Measurements from ENCODE around the gene CRYBA2.

DNA sequence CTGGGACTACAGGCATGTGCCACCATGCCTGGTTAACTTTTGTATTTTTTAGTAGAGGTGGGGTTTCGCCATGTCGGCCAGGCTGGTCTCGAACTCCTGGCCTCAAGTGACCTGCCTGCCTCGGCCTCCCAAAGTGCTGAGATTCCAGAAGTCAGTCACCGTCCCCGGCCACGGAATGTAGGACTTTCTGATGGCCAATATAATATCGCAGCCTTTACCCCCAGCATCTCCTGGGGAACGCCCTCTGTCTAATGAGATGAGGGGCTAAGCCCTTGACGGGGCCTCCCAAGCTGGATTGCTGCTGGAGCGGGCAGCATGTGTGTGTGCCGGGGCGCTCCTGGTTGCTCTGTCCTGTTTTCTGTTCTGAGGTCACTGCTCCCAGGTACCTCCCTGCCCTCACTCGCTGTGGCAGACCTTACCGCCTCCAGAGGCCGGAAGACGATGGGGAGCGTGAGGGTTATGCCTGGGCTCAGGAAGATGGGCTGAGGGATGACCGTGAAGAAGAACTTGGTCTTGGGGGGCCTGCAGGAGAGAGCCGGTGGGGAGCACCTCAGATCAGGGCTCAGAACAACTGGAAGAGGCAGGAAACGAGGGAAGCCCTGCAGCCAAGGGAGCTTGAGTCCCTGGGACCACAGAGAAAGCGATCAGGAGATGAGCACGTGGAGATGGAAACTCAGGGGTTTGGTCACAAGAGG is 39.0 kb upstream of the CRYBA2 start:
- TF ChIP-seq, protein P1, sequence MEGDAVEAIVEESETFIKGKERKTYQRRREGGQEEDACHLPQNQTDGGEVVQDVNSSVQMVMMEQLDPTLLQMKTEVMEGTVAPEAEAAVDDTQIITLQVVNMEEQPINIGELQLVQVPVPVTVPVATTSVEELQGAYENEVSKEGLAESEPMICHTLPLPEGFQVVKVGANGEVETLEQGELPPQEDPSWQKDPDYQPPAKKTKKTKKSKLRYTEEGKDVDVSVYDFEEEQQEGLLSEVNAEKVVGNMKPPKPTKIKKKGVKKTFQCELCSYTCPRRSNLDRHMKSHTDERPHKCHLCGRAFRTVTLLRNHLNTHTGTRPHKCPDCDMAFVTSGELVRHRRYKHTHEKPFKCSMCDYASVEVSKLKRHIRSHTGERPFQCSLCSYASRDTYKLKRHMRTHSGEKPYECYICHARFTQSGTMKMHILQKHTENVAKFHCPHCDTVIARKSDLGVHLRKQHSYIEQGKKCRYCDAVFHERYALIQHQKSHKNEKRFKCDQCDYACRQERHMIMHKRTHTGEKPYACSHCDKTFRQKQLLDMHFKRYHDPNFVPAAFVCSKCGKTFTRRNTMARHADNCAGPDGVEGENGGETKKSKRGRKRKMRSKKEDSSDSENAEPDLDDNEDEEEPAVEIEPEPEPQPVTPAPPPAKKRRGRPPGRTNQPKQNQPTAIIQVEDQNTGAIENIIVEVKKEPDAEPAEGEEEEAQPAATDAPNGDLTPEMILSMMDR (conservative IDR thresholded peaks at IDR 0.05 in 1 of 2, IDR thresholded peaks at IDR 0.05 in 1 of 2; ENCODE audit: extremely low read depth in 1 of 2, insufficient read depth in 1 of 2, low read depth in 1 of 2, low read length in 2 of 2), result no peak
- TF ChIP-seq EZH2 (IDR thresholded peaks at IDR 0.05; ENCODE audit: borderline replicate concordance, low read length), result no peak

Measured in mammary epithelial cell (primary cell).